Daoy (cell line): ENCODE results near the gene GGNBP2. TPM values are rescaled to one million over a fixed set of nuclear protein-coding genes. Genes with fewer than 3 reads are reported as not detected.
"Not testable (repeated sequence)": the region's sequence is repeated elsewhere in the genome, so short reads cannot be mapped to it uniquely, and the experiment has no call there.

Experiments
- DNase-seq: peaks from one replicate; pipeline ENCODE4 v3.0.0-alpha.2; 2015; ENCODE audit warnings: low read depth
- total RNA-seq: library from RNA; depleted of rRNA; stranded (reverse); fragments of >200 nt; shearing (Covaris generic); gene quantifications from 2 replicates; pipeline ENCODE4 v1.2.3, GENCODE V29; 2014

GGNBP2 gene
- total RNA-seq, 1 experiment from 2014 or later: 34.7 TPM

GRCh38 chr17:36600936-36601302 lies 56.2 kb downstream of the GGNBP2 start:
- DNase-seq: no peak

GRCh38 chr17:36601303-36602029 lies 56.7 kb downstream of the GGNBP2 start, which contains the start of gene MRM1:
Gene MRM1, plus strand, starts transcription at chr17:36601583. Its CDS starts 228 bp downstream, at chr17:36601811.
- DNase-seq: peak; percentile 93

GRCh38 chr17:36602030-36602748 lies 57.5 kb downstream of the GGNBP2 start:
- DNase-seq: no peak

GRCh38 chr17:36602924-36603384 lies 58.2 kb downstream of the GGNBP2 start:
- peak; percentile 58 for DNase-seq

GRCh38 chr17:36605028-36605427 lies 60.3 kb downstream of the GGNBP2 start:
- not testable (repeated sequence) for DNase-seq

GRCh38 chr17:36608280-36608679 lies 63.6 kb downstream of the GGNBP2 start:
- DNase-seq: no peak

GRCh38 chr17:36608794-36609497 lies 64.2 kb downstream of the GGNBP2 start:
- DNase-seq: peak; percentile 51

- no peak for DNase-seq
Observed at GRCh38 chr17:36609498-36609862, 64.8 kb downstream of the GGNBP2 start.

- no peak for DNase-seq
Observed at GRCh38 chr17:36610474-36610873, 65.8 kb downstream of the GGNBP2 start.

- DNase-seq: peak; percentile 57
Observed at GRCh38 chr17:36611345-36612072, 66.8 kb downstream of the GGNBP2 start.

GRCh38 chr17:36612323-36612722 lies 67.6 kb downstream of the GGNBP2 start:
- DNase-seq: no peak

GRCh38 chr17:36613155-36613554 lies 68.4 kb downstream of the GGNBP2 start:
- DNase-seq: no peak

- no peak for DNase-seq
Observed at GRCh38 chr17:36614081-36614480, 69.4 kb downstream of the GGNBP2 start.

- DNase-seq: no peak
Observed at GRCh38 chr17:36614933-36615332, 70.2 kb downstream of the GGNBP2 start.

- no peak for DNase-seq
Observed at GRCh38 chr17:36616061-36617029, 71.6 kb downstream of the GGNBP2 start.

GRCh38 chr17:36617773-36618172 lies 73.1 kb downstream of the GGNBP2 start:
- no peak for DNase-seq

- DNase-seq: no peak
Observed at GRCh38 chr17:36623281-36623680, 78.6 kb downstream of the GGNBP2 start.

GRCh38 chr17:36625188-36625587 lies 80.5 kb downstream of the GGNBP2 start:
- DNase-seq: no peak

- no peak for DNase-seq
Observed at GRCh38 chr17:36627101-36627500, 82.4 kb downstream of the GGNBP2 start.

GRCh38 chr17:36628576-36628975 lies 83.9 kb downstream of the GGNBP2 start:
- DNase-seq: no peak
